GM12878 (cell line): ENCODE results near the gene DSC2. TPM values are rescaled to one million over a fixed set of nuclear protein-coding genes. Genes with fewer than 3 reads are reported as not detected.
A peak's percentile ranks its signal among the peaks of the same experiment; 100 is the strongest.
"Not testable (repeated sequence)": the region's sequence is repeated elsewhere in the genome, so short reads cannot be mapped to it uniquely, and the experiment has no call there.

Source experiments
- ATAC-seq: fragments of 200-7000 bp; cut with Tn5 transposase; 3 replicates; pipeline ENCODE4 v1.9.1; 2020; ENCODE audit warnings: mild to moderate bottlenecking, moderate library complexity
- BruUV-seq: library from RNA; stranded (reverse); fragments of 400-500 nt; replicated peaks from 2 replicates; lab custom pipeline; 2021; lab: Mats Ljungman, UMichigan
- CTCF ChIA-PET: fragments of 300-600 bp; sonication (Branson Sonifier 250); formaldehyde crosslinking; extraction: SDS; loops from one replicate; lab custom pipeline; 2021; ENCODE audit warnings: inconsistent platforms; lab: Yijun Ruan, JAX
- POLR2A ChIA-PET: fragments of 350-600 bp; formaldehyde crosslinking; extraction: SDS; loops from one replicate; lab custom pipeline; 2021; ENCODE audit warnings: inconsistent platforms; lab: Charles Lee
- RAD21 ChIA-PET: fragments of 300-600 bp; sonication (Branson Sonifier 250); formaldehyde crosslinking; loops from one replicate; lab custom pipeline; 2023; ENCODE audit warnings: antibody characterized with exemption; ENCODE audit not compliant: unreplicated experiment; lab: Charles Lee
- SMC1A ChIA-PET: fragments of 300-600 bp; sonication (Branson Sonifier 250); formaldehyde crosslinking; loops from one replicate; lab custom pipeline; 2023; ENCODE audit not compliant: unreplicated experiment, uncharacterized antibody; lab: Charles Lee
- DNase-seq: peaks from one replicate; pipeline ENCODE4 v3.0.0-alpha.2; 2011; ENCODE audit warnings: low read depth, low spot score
- FAIRE-seq: peaks from 3 replicates; lab custom pipeline; 2011; peaks lifted over from hg19 to GRCh38; lab: Jason Lieb, UNC
- H2AFZ ChIP-seq: 2 replicates; pipeline ENCODE4 v1.6.0; 2011; ENCODE audit warnings: low read depth, low read length, control low read depth; ENCODE audit not compliant: control insufficient read depth
- H3K27ac ChIP-seq: 2 replicates; pipeline ENCODE4 v1.5.1; 2011; ENCODE audit warnings: control low read depth; ENCODE audit not compliant: control insufficient read depth, insufficient read depth
- H3K27me3 ChIP-seq, 2 experiments: replicated peaks in 1 of 2; 2 replicates each; pipeline versions ENCODE4 v1.6.0 to v1.6.1; 2011; ENCODE audit warnings: low read length in 1 of 2; ENCODE audit not compliant: control insufficient read depth in 2 of 2, insufficient read depth in 2 of 2
- H3K36me3 ChIP-seq, 2 experiments: 2 replicates each; pipeline ENCODE4 v1.5.1; 2011; ENCODE audit warnings: low read length in 1 of 2; ENCODE audit not compliant: control insufficient read depth in 2 of 2, insufficient read depth in 2 of 2
- H3K4me1 ChIP-seq: 2 replicates; pipeline ENCODE4 v1.6.1; 2011; ENCODE audit warnings: mild to moderate bottlenecking, low read length, moderate library complexity, mixed read lengths; ENCODE audit not compliant: control insufficient read depth, insufficient read depth
- H3K4me2 ChIP-seq: 2 replicates; pipeline ENCODE4 v1.6.0; 2011; ENCODE audit warnings: control low read depth; ENCODE audit not compliant: control insufficient read depth, insufficient read depth
- H3K4me3 ChIP-seq: fragments of 200-600 bp; sonication (generic); 2 replicates; pipeline ENCODE4 v1.5.1; 2016
- H3K79me2 ChIP-seq: 2 replicates; pipeline ENCODE4 v1.6.0; 2011; ENCODE audit warnings: low read length; ENCODE audit not compliant: control insufficient read depth, insufficient read depth
- H3K9ac ChIP-seq: 2 replicates; pipeline ENCODE4 v1.8.0; 2011; ENCODE audit warnings: low read length, control low read depth, mixed read lengths; ENCODE audit not compliant: control insufficient read depth, insufficient read depth
- H3K9me3 ChIP-seq: replicated peaks from 3 replicates; pipeline ENCODE4 v1.5.1; 2011; ENCODE audit warnings: mild to moderate bottlenecking, low read length; ENCODE audit not compliant: control insufficient read depth, insufficient read depth
- H4K20me1 ChIP-seq: 2 replicates; pipeline ENCODE4 v1.6.0; 2011; ENCODE audit not compliant: control insufficient read depth, insufficient read depth
- ASH2L ChIP-seq: fragments of 300-600, 200-600 bp; sonication (generic); IDR thresholded peaks from 2 replicates; pipeline ENCODE4 v1.6.1; 2017; ENCODE audit warnings: low read depth, mild to moderate bottlenecking, borderline replicate concordance
- FOS ChIP-seq: IDR thresholded peaks from 3 replicates; pipeline ENCODE4 v1.6.1; 2011; ENCODE audit warnings: borderline replicate concordance; ENCODE audit not compliant: insufficient read length; ENCODE audit errors: extremely low read depth
- GABPA ChIP-seq: IDR thresholded peaks from 2 replicates; pipeline ENCODE4 v1.6.1; 2014; ENCODE audit warnings: antibody characterized with exemption, low read depth, mild to moderate bottlenecking, inconsistent platforms
- IRF3 ChIP-seq: fragments of 450-650 bp; IDR thresholded peaks from 2 replicates; pipeline ENCODE4 v1.6.1; 2014; ENCODE audit warnings: mild to moderate bottlenecking
- IRF4 ChIP-seq: IDR thresholded peaks from 2 replicates; pipeline ENCODE4 v1.6.1; 2011; ENCODE audit warnings: low read depth, low read length
- JUNB ChIP-seq: IDR thresholded peaks from 2 replicates; pipeline ENCODE4 v1.6.1; 2016; ENCODE audit warnings: antibody characterized with exemption, mild to moderate bottlenecking
- MLLT1 ChIP-seq: fragments of 450-650 bp; IDR thresholded peaks from 2 replicates; pipeline ENCODE4 v1.6.1; 2016; ENCODE audit warnings: mild to moderate bottlenecking
- NFIC ChIP-seq: IDR thresholded peaks from 2 replicates; pipeline ENCODE4 v1.6.1; 2012; ENCODE audit warnings: low read depth, mild to moderate bottlenecking, inconsistent platforms, low read length, moderate library complexity
- RUNX3 ChIP-seq: IDR thresholded peaks from 2 replicates; pipeline ENCODE4 v1.6.1; 2012; ENCODE audit warnings: low read length, inconsistent platforms
- SRF ChIP-seq, 2 experiments: IDR thresholded peaks; 2 replicates each; pipeline ENCODE4 v1.6.1; 2011; ENCODE audit warnings: low read depth in 2 of 2, low read length in 2 of 2, mild to moderate bottlenecking in 1 of 2, moderate library complexity in 1 of 2
- TCF7 ChIP-seq: IDR thresholded peaks from 2 replicates; pipeline ENCODE4 v1.6.1; 2014; ENCODE audit warnings: antibody characterized with exemption, borderline replicate concordance
- WGBS: methylation state at CpG from one replicate; pipeline ENCODE4 v1.1.6; 2016; ENCODE audit warnings: low lambda C conversion rate; ENCODE audit not compliant: insufficient replicate concordance, insufficient coverage; ENCODE audit errors: missing lambda C conversion rate; 5-methylcytosine and 5-hydroxymethylcytosine counted together
- in situ Hi-C: fragments of 300-500 bp; cut with MboI; formaldehyde crosslinking; loops from 9 replicates; pipeline ENCODE4 v1.14.3; 2018; ENCODE audit warnings: mixed read lengths
- intact Hi-C: fragments of 100-400 bp; cut with micrococcal nuclease; formaldehyde crosslinking; loops from one replicate; pipeline ENCODE4 v1.14.2; 2022; ENCODE audit not compliant: unreplicated experiment
- polyA plus RNA-seq, 11 experiments: library from polyadenylated mRNA; depleted of rRNA in 4 of 11; unstranded in 6 of 11; stranded (reverse) in 5 of 11; fragments of >200 nt; fragmentation: Nextera tagmentation in 4 of 11; fragmentation: Illumina TruSeq in 1 of 11; extraction: Ambion mirVana in 4 of 11; extraction: Trizol in 1 of 11; gene quantifications; 1 replicate in 1 of 11; 2 replicates in 10 of 11; pipeline versions ENCODE4 v1.2.1 to v1.2.3, GENCODE V29; 2011 to 2016; ENCODE audit warnings: inconsistent platforms in 2 of 11, missing spikeins in 2 of 11, low read depth in 1 of 11
- total RNA-seq, 4 experiments: library from RNA; depleted of rRNA in 3 of 4; stranded (reverse); fragments of >200 nt in 3 of 4; fragmentation: Illumina TruSeq in 1 of 4; extraction: Trizol in 1 of 4; gene quantifications; 2 replicates each; pipeline versions ENCODE4 v1.2.1 to v1.2.3, GENCODE V29; 2013 to 2021

Gene DSC2
- total and polyA plus RNA-seq, 10 of the 15 experiments (the other 5 are each of a cell fraction or from before 2014, with no cell fraction given), result 1.2 to 4.9 (median 3.0) TPM; not detected in 1

GRCh38 chr18:31040686-31041270, 61.4 kb downstream of the DSC2 start (continued):
- TF ChIP-seq ASH2L, result no peak
- no peak for TF ChIP-seq FOS
- no peak for TF ChIP-seq SRF (IDR thresholded peaks at IDR 0.05; ENCODE audit: low read depth in 2 of 2, low read length in 2 of 2)
- no peak for TF ChIP-seq IRF3
- no peak for TF ChIP-seq MLLT1
- TF ChIP-seq, all 136 proteins: peak for 0

GRCh38 chr18:31039426-31039825, 62.8 kb downstream of the DSC2 start:
- no peaks in the 10 kb centered on the region for H3K79me2 ChIP-seq
- POLR2A ChIA-PET, result no interaction called here

GRCh38 chr18:31037686-31038085, 64.5 kb downstream of the DSC2 start:
- H3K4me3 ChIP-seq, H2AFZ ChIP-seq, ATAC-seq, H3K27ac ChIP-seq, H3K79me2 ChIP-seq, CTCF ChIA-PET, RAD21 ChIA-PET, BruUV-seq, DNase-seq, POLR2A ChIA-PET, H3K4me2 ChIP-seq, FAIRE-seq, in situ Hi-C loops, H3K4me1 ChIP-seq, H3K9ac ChIP-seq, intact Hi-C loops, H4K20me1 ChIP-seq, H3K9me3 ChIP-seq, H3K36me3 ChIP-seq: not testable (repeated sequence)
- H3K27me3 ChIP-seq, result peaks cover 0 to 18% of the 10 kb centered on the region in 2 experiments; a peak in 3 of 4 replicates
- WGBS, result 24% methylated on average over 5 of the region's 5 CpGs
- SMC1A ChIA-PET, result interaction anchor here (0.8 kb wide), 1 partner anchor 10 kb away, joined by 3 read pairs; no protein-coding TSS in a partner anchor

More at GRCh38 chr18:31039426-31039825, 62.8 kb downstream of the DSC2 start:
- DNase-seq, result no peak
- H4K20me1 ChIP-seq, result no peaks in the 10 kb centered on the region
- intact Hi-C loops, result no loop called here
- SMC1A ChIA-PET, result no interaction called here
- TF ChIP-seq NFIC (peak; percentile 68; the same call in 1 of the 2 replicates), RUNX3 (peak; percentile 69), JUNB (peak; percentile 37), TCF7 (peak; percentile 90), IRF4 (0 out of 2 replicates have a peak, but pooled peaks have one; percentile 15), GABPA (no peak)
- TF ChIP-seq, all 136 proteins: peak for 5
- H3K9ac ChIP-seq, result no peak overlapping the region
- in situ Hi-C loops, result no loop called here
- WGBS, result 41% methylated on average over 3 of the region's 3 CpGs
- H3K27ac ChIP-seq, result no peak overlapping the region
- H3K4me3 ChIP-seq, result no peak overlapping the region
- peaks cover 2 to 20% of the 10 kb centered on the region in 2 experiments for H3K27me3 ChIP-seq
- ChIA-PET CTCF (no interaction called here), RAD21 (no interaction called here)
- H3K36me3 ChIP-seq, result no peaks in the 10 kb centered on the region
- H2AFZ ChIP-seq, result no peak overlapping the region
- no TSS peak for BruUV-seq
- FAIRE-seq (no peak), ATAC-seq (no peak)
- peaks cover 6% of the 10 kb centered on the region; the same call in 2 of the 3 replicates for H3K9me3 ChIP-seq
- H3K4me1 ChIP-seq, result no peaks in the 10 kb centered on the region
- no peak overlapping the region for H3K4me2 ChIP-seq
